MM.1S (cell line): ENCODE measurements around the gene STARD5.
A peak's percentile ranks its signal among the peaks of the same experiment; 100 is the strongest.

Source experiments
- DNase-seq: peaks from one replicate; pipeline ENCODE4 v3.0.0-alpha.2; 2015
- H2AFZ ChIP-seq: fragments of 300-600 bp; sonication (generic); 2 replicates; pipeline ENCODE4 v1.6.0; 2016; ENCODE audit warnings: antibody characterized with exemption, low read length
- H3F3A ChIP-seq: fragments of 300-600 bp; sonication (generic); 2 replicates; pipeline ENCODE4 v1.6.1; 2016; ENCODE audit warnings: mild to moderate bottlenecking, antibody characterized with exemption, low read length, moderate library complexity, mixed read lengths; ENCODE audit not compliant: insufficient read depth
- H3K27ac ChIP-seq: fragments of 300-600 bp; sonication (generic); 2 replicates; pipeline ENCODE4 v1.5.1; 2016; ENCODE audit warnings: mild to moderate bottlenecking, low read length
- H3K27me3 ChIP-seq: fragments of 300-600 bp; sonication (generic); replicated peaks from 2 replicates; pipeline ENCODE4 v1.6.0; 2016; ENCODE audit warnings: low read length; ENCODE audit not compliant: insufficient read depth
- H3K36me3 ChIP-seq: fragments of 300-600 bp; sonication (generic); replicated peaks from 2 replicates; pipeline ENCODE4 v1.6.1; 2016; ENCODE audit warnings: mild to moderate bottlenecking, low read length, mixed read lengths; ENCODE audit not compliant: insufficient read depth
- H3K4me1 ChIP-seq: fragments of 300-600 bp; sonication (generic); 2 replicates; pipeline ENCODE4 v1.6.1; 2016; ENCODE audit warnings: low read length, mixed read lengths
- H3K4me2 ChIP-seq: fragments of 300-600 bp; sonication (generic); 2 replicates; pipeline ENCODE4 v1.6.0; 2016; ENCODE audit warnings: low read depth, low read length
- H3K4me3 ChIP-seq: fragments of 300-600 bp; sonication (generic); 2 replicates; pipeline ENCODE4 v1.5.1; 2016; ENCODE audit warnings: low read length, mixed read lengths
- H3K79me2 ChIP-seq: fragments of 300-600 bp; sonication (generic); 2 replicates; pipeline ENCODE4 v1.6.1; 2016; ENCODE audit warnings: mixed run types, low read length, mixed read lengths
- H3K9ac ChIP-seq: fragments of 300-600 bp; sonication (generic); 2 replicates; pipeline ENCODE4 v1.6.1; 2016; ENCODE audit warnings: low read length, mixed read lengths
- H3K9me2 ChIP-seq: fragments of 300-600 bp; sonication (generic); replicated peaks from 2 replicates; pipeline ENCODE4 v1.6.1; 2016; ENCODE audit warnings: mild to moderate bottlenecking, low read length, mixed read lengths; ENCODE audit not compliant: insufficient read depth
- H3K9me3 ChIP-seq: fragments of 300-600 bp; sonication (generic); replicated peaks from 2 replicates; pipeline ENCODE4 v1.6.1; 2016; ENCODE audit warnings: mild to moderate bottlenecking, low read length, mixed read lengths; ENCODE audit not compliant: insufficient read depth
- H4K20me1 ChIP-seq: fragments of 300-600 bp; sonication (generic); 2 replicates; pipeline ENCODE4 v1.6.1; 2016; ENCODE audit warnings: mild to moderate bottlenecking, low read length, moderate library complexity, mixed read lengths; ENCODE audit not compliant: insufficient read depth
- CTCF ChIP-seq: fragments of 300-600 bp; sonication (generic); IDR thresholded peaks from 2 replicates; pipeline ENCODE4 v1.5.1; 2016; ENCODE audit warnings: antibody characterized with exemption, low read length, mixed read lengths
- EZH2 ChIP-seq: fragments of 300-600 bp; sonication (generic); optimal IDR thresholded peaks from 2 replicates; pipeline ENCODE3; 2017; ENCODE audit warnings: low read depth, mild to moderate bottlenecking, antibody characterized with exemption, low read length, mixed read lengths
- EZH2phosphoT487 ChIP-seq: fragments of 300-600 bp; sonication (generic); IDR thresholded peaks from 2 replicates; pipeline ENCODE4 v1.6.1; 2018; ENCODE audit warnings: antibody characterized with exemption, low read length

Gene STARD5

DNA sequence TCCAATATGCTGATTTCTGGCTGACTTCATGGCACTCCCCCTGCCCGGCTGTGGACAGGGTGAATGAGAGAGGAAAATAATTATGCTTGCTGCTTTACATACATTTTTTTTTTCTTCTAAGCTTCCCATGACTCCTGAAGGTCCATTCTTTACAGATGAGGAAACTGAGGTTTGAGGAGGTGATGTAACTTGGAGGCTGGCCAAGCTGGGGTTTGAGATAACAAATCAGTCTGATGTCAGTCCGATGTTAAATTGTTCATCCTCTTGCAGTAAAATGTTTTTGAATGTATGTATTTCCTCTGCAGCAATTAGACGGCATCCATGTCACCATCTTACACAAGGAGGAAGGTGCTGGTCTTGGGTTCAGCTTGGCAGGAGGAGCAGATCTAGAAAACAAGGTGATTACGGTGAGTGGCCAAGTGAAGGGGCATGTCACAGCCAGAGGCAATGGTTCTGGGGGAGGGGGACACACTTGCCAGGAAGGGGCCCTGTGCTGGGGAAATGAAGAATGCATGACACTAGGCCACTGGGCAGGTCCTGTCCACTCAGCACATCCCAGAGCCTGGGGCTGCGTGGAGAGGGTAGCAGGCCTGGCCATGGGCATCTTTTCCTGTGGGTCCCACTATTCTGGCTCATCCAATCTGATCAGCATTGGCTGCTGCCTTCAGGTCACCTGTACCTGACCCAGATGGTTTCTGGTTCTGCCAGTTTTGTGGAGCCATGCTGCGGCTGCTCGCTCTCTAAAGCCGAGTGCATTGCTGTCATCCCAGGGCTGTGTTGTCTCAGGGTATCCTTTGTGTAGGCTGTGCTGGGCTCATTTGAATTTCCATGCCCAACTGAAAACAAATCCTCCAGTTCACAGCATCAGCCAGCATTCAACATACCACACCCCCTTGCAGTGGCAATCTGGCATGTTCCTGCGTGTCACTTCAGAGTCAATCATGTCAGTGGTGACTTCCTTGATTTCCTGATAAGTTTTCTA is 20.4 kb downstream of the STARD5 start:
- Histone ChIP-seq H3K9ac (peak overlapping the region; percentile 37; the same call in 1 of the 2 replicates), H3K36me3 (peaks cover 2% of the 10 kb centered on the region), H4K20me1 (no peaks in the 10 kb centered on the region), H3K79me2 (peaks cover 85% of the 10 kb centered on the region), H3K9me2 (no peaks in the 10 kb centered on the region), H3K9me3 (no peaks in the 10 kb centered on the region), H3K4me3 (no peak overlapping the region), H2AFZ (no peak overlapping the region), H3K4me2 (peak overlapping the region; percentile 84; the same call in 1 of the 2 replicates), H3K27me3 (no peaks in the 10 kb centered on the region), H3F3A (peaks cover 63% of the 10 kb centered on the region), H3K4me1 (peaks cover 49% of the 10 kb centered on the region), H3K27ac (peak overlapping the region; percentile 89; the same call in 1 of the 2 replicates)
- DNase-seq: no peak
- no peak for TF ChIP-seq EZH2
- no peak for TF ChIP-seq EZH2phosphoT487
- TF ChIP-seq CTCF: no peak

- Histone ChIP-seq H3K79me2 (peaks cover 94% of the 10 kb centered on the region), H3K9ac (peak overlapping the region; percentile 37; the same call in 1 of the 2 replicates)
These were observed 21.2 kb downstream of the STARD5 start for GRCh38 chr15:81302701-81303109.

GRCh38 chr15:81301815-81302399 is 22.0 kb downstream of the STARD5 start:
- Histone ChIP-seq H3K36me3 (peaks cover 2% of the 10 kb centered on the region), H3K79me2 (peaks cover 94% of the 10 kb centered on the region), H3K27me3 (no peaks in the 10 kb centered on the region), H3F3A (peaks cover 60% of the 10 kb centered on the region), H4K20me1 (no peaks in the 10 kb centered on the region), H3K9me2 (no peaks in the 10 kb centered on the region), H3K4me3 (peak overlapping the region; percentile 77; the same call in 1 of the 2 replicates), H2AFZ (no peak overlapping the region), H3K9ac (peak overlapping the region; percentile 76), H3K9me3 (no peaks in the 10 kb centered on the region), H3K27ac (peak overlapping the region; percentile 89), H3K4me1 (peaks cover 58% of the 10 kb centered on the region), H3K4me2 (peak overlapping the region; percentile 84)
- peak; percentile 60 for DNase-seq
- TF ChIP-seq EZH2 (no peak), EZH2phosphoT487 (no peak), CTCF (no peak)

More at GRCh38 chr15:81302701-81303109, 21.2 kb downstream of the STARD5 start:
- peak overlapping the region; percentile 89; the same call in 1 of the 2 replicates for H3K27ac ChIP-seq
- H2AFZ ChIP-seq: no peak overlapping the region
- no peaks in the 10 kb centered on the region for H4K20me1 ChIP-seq
- H3K4me2 ChIP-seq: peak overlapping the region; percentile 84
- peaks cover 59% of the 10 kb centered on the region for H3F3A ChIP-seq
- peaks cover 2% of the 10 kb centered on the region for H3K36me3 ChIP-seq
- peaks cover 54% of the 10 kb centered on the region for H3K4me1 ChIP-seq
- H3K27me3 ChIP-seq: no peaks in the 10 kb centered on the region
- H3K9me3 ChIP-seq: no peaks in the 10 kb centered on the region
- no peaks in the 10 kb centered on the region for H3K9me2 ChIP-seq
- peak overlapping the region; percentile 77 for H3K4me3 ChIP-seq
- TF ChIP-seq CTCF: no peak
- no peak for TF ChIP-seq EZH2phosphoT487
- TF ChIP-seq EZH2: no peak
- peak; percentile 5 for DNase-seq
